ENCODE measurements around the gene UTS2R.

DNA sequence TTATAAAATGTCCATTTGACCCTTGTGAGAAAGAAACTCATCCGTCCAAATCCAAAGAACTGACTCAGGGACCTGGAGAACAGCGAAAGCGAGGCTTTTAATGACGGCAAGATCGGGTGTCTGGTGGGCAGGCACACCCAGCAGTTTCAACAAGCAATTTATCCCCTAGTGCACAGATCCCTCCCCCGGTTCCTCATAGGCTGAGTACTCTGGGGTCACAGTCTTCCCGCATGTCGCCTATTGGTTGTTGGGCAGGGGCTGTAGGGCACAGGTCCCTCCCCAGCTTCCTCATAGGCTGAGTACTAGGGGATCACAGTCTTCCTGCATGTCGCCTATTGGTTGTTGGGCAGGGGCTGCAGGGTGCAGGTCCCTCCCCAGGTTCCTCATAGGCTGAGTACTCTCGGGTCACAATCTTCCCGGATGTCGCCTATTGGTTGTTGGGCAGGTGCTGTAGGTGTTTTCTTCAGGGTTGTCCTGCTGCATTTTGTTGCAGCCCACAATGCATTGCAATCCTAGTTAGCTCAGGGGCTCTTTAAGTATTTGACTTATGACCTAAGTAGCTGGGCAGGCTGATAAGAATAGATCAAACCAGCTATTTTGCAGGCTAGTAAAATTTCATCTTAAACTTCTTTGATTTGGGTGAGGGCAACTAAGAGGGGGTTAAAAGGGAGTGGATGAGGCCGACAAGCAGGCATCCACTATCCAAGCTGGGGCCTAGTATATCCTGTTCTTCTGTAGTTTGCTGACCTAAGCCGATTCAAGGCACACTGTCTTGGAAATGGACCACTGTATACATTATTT lies 3.6 kb upstream of the UTS2R start:
- TF ChIP-seq, protein P1, sequence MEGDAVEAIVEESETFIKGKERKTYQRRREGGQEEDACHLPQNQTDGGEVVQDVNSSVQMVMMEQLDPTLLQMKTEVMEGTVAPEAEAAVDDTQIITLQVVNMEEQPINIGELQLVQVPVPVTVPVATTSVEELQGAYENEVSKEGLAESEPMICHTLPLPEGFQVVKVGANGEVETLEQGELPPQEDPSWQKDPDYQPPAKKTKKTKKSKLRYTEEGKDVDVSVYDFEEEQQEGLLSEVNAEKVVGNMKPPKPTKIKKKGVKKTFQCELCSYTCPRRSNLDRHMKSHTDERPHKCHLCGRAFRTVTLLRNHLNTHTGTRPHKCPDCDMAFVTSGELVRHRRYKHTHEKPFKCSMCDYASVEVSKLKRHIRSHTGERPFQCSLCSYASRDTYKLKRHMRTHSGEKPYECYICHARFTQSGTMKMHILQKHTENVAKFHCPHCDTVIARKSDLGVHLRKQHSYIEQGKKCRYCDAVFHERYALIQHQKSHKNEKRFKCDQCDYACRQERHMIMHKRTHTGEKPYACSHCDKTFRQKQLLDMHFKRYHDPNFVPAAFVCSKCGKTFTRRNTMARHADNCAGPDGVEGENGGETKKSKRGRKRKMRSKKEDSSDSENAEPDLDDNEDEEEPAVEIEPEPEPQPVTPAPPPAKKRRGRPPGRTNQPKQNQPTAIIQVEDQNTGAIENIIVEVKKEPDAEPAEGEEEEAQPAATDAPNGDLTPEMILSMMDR (IDR thresholded peaks at IDR 0.05; ENCODE audit: insufficient read depth, low read length), result no peak
- TF ChIP-seq POLR2AphosphoS5 (IDR thresholded peaks at IDR 0.05; ENCODE audit: low read depth) (no peak), GABPA (IDR thresholded peaks at IDR 0.05; ENCODE audit: low read depth) (no peak)
- TF ChIP-seq, protein P2, sequence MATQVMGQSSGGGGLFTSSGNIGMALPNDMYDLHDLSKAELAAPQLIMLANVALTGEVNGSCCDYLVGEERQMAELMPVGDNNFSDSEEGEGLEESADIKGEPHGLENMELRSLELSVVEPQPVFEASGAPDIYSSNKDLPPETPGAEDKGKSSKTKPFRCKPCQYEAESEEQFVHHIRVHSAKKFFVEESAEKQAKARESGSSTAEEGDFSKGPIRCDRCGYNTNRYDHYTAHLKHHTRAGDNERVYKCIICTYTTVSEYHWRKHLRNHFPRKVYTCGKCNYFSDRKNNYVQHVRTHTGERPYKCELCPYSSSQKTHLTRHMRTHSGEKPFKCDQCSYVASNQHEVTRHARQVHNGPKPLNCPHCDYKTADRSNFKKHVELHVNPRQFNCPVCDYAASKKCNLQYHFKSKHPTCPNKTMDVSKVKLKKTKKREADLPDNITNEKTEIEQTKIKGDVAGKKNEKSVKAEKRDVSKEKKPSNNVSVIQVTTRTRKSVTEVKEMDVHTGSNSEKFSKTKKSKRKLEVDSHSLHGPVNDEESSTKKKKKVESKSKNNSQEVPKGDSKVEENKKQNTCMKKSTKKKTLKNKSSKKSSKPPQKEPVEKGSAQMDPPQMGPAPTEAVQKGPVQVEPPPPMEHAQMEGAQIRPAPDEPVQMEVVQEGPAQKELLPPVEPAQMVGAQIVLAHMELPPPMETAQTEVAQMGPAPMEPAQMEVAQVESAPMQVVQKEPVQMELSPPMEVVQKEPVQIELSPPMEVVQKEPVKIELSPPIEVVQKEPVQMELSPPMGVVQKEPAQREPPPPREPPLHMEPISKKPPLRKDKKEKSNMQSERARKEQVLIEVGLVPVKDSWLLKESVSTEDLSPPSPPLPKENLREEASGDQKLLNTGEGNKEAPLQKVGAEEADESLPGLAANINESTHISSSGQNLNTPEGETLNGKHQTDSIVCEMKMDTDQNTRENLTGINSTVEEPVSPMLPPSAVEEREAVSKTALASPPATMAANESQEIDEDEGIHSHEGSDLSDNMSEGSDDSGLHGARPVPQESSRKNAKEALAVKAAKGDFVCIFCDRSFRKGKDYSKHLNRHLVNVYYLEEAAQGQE (IDR thresholded peaks at IDR 0.05; ENCODE audit: insufficient replicate concordance, low read depth), result no peak

All from HL-60 (cell line).